Measurements from ENCODE around the gene NHLRC1.

- no peak for TF ChIP-seq CTCF (IDR thresholded peaks at IDR 0.05)
- TF ChIP-seq POLR2A (IDR thresholded peaks at IDR 0.05), result no peak
Observed at GRCh38 chr6:18161431-18161830, 39.0 kb upstream of the NHLRC1 start.
